ENCODE data around the gene ACAT1. TPM values are rescaled to one million over a fixed set of nuclear protein-coding genes. Genes with fewer than 3 reads are reported as not detected.
A peak's percentile ranks its signal among the peaks of the same experiment; 100 is the strongest.

Gene ACAT1
- total RNA-seq, 2 donors from 2014 or later: 15.8 to 18.8 TPM

GRCh38 chr11:108122166-108122628 is 830 bp downstream of the ACAT1 start:
- H3K27ac ChIP-seq (ENCODE audit: low read depth, low read length): no peak overlapping the region
- H3K27ac Mint-ChIP-seq: no peak overlapping the region

GRCh38 chr11:108125096-108125495 is 3.7 kb downstream of the ACAT1 start:
- no peak overlapping the region for H3K4me3 Mint-ChIP-seq
- Histone ChIP-seq H3K9me3 (ENCODE audit: control insufficient read depth, low read length) (no peaks in the 10 kb centered on the region), H3K9ac (ENCODE audit: extremely low read depth, low read length, poor library complexity, severe bottlenecking) (no peak overlapping the region), H3K4me1 (ENCODE audit: control insufficient read depth, insufficient read depth, low read length) (no peaks in the 10 kb centered on the region), H3K36me3 (ENCODE audit: control insufficient read depth, insufficient read depth, low read length) (no peaks in the 10 kb centered on the region), H3K27ac (ENCODE audit: low read depth, low read length) (no peak overlapping the region), H3K4me3 (ENCODE audit: low read length) (no peak overlapping the region), H3K27me3 (ENCODE audit: control insufficient read depth, insufficient read depth, low read length, poor library complexity, severe bottlenecking) (no peaks in the 10 kb centered on the region)
- no peaks in the 10 kb centered on the region for H3K9me3 Mint-ChIP-seq
- WGBS, 2 experiments (ENCODE audit: insufficient coverage in 1 of 2, insufficient read length in 1 of 2): 95 to 100% methylated on average over 5 of the region's 5 CpGs
- no peak for DNase-seq
- no peak overlapping the region for H3K27ac Mint-ChIP-seq
- H3K4me1 Mint-ChIP-seq: peaks cover 12% of the 10 kb centered on the region
- peaks cover 5% of the 10 kb centered on the region for H3K27me3 Mint-ChIP-seq (ENCODE audit: insufficient read depth)
- H3K36me3 Mint-ChIP-seq (ENCODE audit: low read depth): peaks cover 7% of the 10 kb centered on the region
- TF ChIP-seq CTCF (conservative IDR thresholded peaks at IDR 0.05): no peak

More at GRCh38 chr11:108122166-108122628, 830 bp downstream of the ACAT1 start:
- Mint-ChIP-seq H3K36me3 (ENCODE audit: low read depth) (peaks cover 7% of the 10 kb centered on the region), H3K4me3 (peak overlapping the region; percentile 64), H3K27me3 (ENCODE audit: insufficient read depth) (peaks cover 5% of the 10 kb centered on the region), H3K9me3 (no peaks in the 10 kb centered on the region), H3K4me1 (peaks cover 5% of the 10 kb centered on the region)
- H3K9me3 ChIP-seq (ENCODE audit: control insufficient read depth, low read length): no peaks in the 10 kb centered on the region
- H3K9ac ChIP-seq (ENCODE audit: extremely low read depth, low read length, poor library complexity, severe bottlenecking): no peak overlapping the region
- H3K4me1 ChIP-seq (ENCODE audit: control insufficient read depth, insufficient read depth, low read length): no peaks in the 10 kb centered on the region
- WGBS, 2 experiments (ENCODE audit: insufficient coverage in 1 of 2, insufficient read length in 1 of 2): 61 to 67% methylated on average over 7 to 9 of the region's 9 CpGs
- H3K27me3 ChIP-seq (ENCODE audit: control insufficient read depth, insufficient read depth, low read length, poor library complexity, severe bottlenecking): no peaks in the 10 kb centered on the region
- peak overlapping the region; percentile 89 for H3K4me3 ChIP-seq (ENCODE audit: low read length)
- DNase-seq: no peak
- no peaks in the 10 kb centered on the region for H3K36me3 ChIP-seq (ENCODE audit: control insufficient read depth, insufficient read depth, low read length)
- no peak for TF ChIP-seq CTCF (conservative IDR thresholded peaks at IDR 0.05)

GRCh38 chr11:108128772-108129171 is 7.4 kb downstream of the ACAT1 start:
- Histone ChIP-seq H3K27me3 (ENCODE audit: control insufficient read depth, insufficient read depth, low read length, poor library complexity, severe bottlenecking) (no peaks in the 10 kb centered on the region), H3K36me3 (ENCODE audit: control insufficient read depth, insufficient read depth, low read length) (no peaks in the 10 kb centered on the region), H3K27ac (ENCODE audit: low read depth, low read length) (no peak overlapping the region), H3K4me3 (ENCODE audit: low read length) (no peak overlapping the region), H3K9me3 (ENCODE audit: control insufficient read depth, low read length) (no peaks in the 10 kb centered on the region), H3K9ac (ENCODE audit: extremely low read depth, low read length, poor library complexity, severe bottlenecking) (no peak overlapping the region), H3K4me1 (ENCODE audit: control insufficient read depth, insufficient read depth, low read length) (no peaks in the 10 kb centered on the region)
- Mint-ChIP-seq H3K4me3 (no peak overlapping the region), H3K36me3 (ENCODE audit: low read depth) (peaks cover 13% of the 10 kb centered on the region), H3K4me1 (peaks cover 7% of the 10 kb centered on the region), H3K27me3 (ENCODE audit: insufficient read depth) (no peaks in the 10 kb centered on the region), H3K9me3 (no peaks in the 10 kb centered on the region), H3K27ac (no peak overlapping the region)
- 90 to 100% methylated on average over 1 to 2 of the region's 2 CpGs for WGBS, 2 experiments (ENCODE audit: insufficient coverage in 1 of 2, insufficient read length in 1 of 2)
- no peak for DNase-seq
- TF ChIP-seq CTCF (conservative IDR thresholded peaks at IDR 0.05): no peak
